D721Med (cell line): Measurements from ENCODE around the gene USP24.

Experiments used
- DNase-seq: peaks from one replicate; pipeline ENCODE4 v3.0.0; 2011; ENCODE audit warnings: low spot score; ENCODE audit not compliant: insufficient read length
- FAIRE-seq: peaks from 2 replicates; lab custom pipeline; 2011; peaks lifted over from hg19 to GRCh38; lab: Jason Lieb, UNC
- TF ChIP-seq, protein P1 (sequence below): IDR thresholded peaks from 2 replicates; pipeline ENCODE4 v1.5.1; 2012; ENCODE audit warnings: mild to moderate bottlenecking, control low read depth; ENCODE audit not compliant: insufficient read depth; ENCODE audit errors: missing control alignments

The USP24 gene

DNA sequence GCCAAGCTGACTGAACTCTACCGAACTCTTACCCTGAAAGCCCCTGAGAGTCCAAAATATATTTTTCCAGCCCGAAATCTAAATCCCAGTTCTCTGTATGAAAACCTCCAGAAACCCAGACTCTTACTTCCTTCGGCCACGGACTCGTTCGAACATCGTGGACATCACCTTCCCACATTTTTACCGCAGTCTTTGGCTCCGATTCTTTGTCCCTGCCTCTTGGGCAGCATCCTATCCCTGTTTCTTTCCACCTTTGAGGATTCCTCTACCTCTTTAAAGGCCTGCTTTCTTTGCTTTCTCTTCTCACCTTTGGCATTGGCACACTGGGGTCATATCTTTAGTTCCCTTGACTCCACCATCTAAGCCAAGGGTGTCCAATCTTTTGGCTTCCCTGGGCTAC is 932 bp upstream of the USP24 start:
- FAIRE-seq: no peak
- TF ChIP-seq, protein P1, sequence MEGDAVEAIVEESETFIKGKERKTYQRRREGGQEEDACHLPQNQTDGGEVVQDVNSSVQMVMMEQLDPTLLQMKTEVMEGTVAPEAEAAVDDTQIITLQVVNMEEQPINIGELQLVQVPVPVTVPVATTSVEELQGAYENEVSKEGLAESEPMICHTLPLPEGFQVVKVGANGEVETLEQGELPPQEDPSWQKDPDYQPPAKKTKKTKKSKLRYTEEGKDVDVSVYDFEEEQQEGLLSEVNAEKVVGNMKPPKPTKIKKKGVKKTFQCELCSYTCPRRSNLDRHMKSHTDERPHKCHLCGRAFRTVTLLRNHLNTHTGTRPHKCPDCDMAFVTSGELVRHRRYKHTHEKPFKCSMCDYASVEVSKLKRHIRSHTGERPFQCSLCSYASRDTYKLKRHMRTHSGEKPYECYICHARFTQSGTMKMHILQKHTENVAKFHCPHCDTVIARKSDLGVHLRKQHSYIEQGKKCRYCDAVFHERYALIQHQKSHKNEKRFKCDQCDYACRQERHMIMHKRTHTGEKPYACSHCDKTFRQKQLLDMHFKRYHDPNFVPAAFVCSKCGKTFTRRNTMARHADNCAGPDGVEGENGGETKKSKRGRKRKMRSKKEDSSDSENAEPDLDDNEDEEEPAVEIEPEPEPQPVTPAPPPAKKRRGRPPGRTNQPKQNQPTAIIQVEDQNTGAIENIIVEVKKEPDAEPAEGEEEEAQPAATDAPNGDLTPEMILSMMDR: no peak

GRCh38 chr1:55214934-55215193 is 300 bp downstream of the USP24 start:
- FAIRE-seq (no peak), DNase-seq (peak; percentile 39)
- TF ChIP-seq, protein P1: no peak

More for the DNA sequence above, 932 bp upstream of the USP24 start:
- no peak for DNase-seq

DNA sequence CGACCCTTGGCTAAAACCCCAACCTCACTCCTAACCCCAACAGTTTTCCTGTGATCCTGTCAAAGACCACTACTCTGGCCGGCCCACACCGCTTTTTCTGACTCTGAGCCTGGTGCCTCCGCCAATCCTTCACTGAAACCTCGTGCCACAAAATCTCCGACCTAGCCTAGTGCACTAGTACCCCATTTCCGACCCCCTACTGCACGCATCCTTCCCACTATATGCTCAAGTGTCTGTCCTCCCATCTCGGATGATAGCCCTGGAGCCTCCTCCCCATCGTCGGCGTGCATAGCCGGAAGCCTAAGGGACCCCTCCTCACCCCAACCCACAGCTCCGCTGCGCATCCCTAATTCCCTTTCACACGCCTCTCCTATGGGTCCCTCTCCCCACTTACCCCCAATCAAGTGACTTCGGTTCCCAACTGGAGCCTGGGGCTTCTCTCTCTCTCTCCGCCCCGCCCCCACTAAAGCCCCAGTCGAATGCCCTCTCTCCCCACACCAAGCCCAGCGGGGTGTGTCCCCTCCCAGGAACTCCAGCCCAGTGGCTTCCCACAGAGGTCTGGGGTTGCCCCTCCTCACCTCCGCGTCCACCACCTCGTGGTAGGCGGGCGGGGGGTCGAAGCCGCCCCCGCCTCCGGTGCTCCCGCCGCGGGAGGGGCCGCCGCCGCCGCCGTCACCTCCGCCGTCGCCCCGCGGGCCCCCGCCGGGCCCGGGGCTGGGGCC is 791 bp downstream of the USP24 start:
- FAIRE-seq: no peak
- TF ChIP-seq, protein P1: no peak
- DNase-seq: peak; percentile 20

DNA sequence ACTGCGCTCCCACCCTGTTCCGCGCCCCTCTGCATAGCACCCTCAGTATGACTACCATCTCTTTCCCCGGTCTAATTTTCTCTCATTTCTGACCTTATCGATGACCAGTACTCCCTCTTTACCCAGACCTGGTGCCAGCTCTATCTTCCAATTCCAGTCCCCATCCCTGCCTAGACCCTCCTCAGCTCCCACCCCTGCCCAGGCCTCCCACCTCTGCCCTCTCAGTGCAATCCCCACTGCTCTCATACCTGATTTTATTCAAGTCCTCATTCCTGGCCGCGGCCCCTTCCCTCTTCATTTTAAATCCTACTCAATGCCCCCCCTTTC is 1.3 kb downstream of the USP24 start:
- DNase-seq (no peak), FAIRE-seq (no peak)
- TF ChIP-seq, protein P1: no peak

DNA sequence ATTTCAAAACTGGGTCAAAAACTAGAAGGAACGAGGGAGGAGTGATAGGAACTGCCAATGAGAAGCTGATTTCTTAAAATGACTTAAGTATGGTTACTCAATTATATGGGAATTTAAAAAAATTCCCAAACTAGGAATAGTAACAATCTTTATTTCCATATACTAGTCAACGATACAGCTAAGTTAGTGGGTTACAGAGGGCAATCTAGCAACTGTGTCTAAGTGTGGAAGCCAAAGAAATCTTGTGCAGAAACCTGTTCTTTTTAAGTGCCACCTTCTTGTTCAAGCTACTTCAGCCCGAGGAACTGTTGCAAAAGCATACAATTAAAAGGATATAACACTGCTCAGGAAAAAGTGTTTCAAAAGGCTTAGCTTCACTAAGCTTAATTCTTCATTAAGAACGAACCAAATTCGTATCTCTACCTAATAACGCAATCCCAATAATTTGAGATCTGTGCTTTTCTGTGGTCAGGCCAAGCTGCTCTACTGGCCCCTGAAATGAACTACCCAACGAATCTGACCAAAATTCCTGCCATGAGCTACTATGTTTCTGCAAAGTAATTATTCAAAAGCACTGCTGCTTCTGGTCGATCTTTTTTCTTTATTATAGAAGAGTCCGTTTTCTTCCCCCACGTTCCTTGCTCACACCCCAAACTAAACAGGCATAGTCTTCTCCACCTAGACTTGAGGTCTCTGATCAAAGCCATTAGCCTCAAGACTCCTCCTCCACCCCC is 1.8 kb downstream of the USP24 start:
- no peak for DNase-seq
- no peak for FAIRE-seq
- TF ChIP-seq, protein P1: no peak

DNA sequence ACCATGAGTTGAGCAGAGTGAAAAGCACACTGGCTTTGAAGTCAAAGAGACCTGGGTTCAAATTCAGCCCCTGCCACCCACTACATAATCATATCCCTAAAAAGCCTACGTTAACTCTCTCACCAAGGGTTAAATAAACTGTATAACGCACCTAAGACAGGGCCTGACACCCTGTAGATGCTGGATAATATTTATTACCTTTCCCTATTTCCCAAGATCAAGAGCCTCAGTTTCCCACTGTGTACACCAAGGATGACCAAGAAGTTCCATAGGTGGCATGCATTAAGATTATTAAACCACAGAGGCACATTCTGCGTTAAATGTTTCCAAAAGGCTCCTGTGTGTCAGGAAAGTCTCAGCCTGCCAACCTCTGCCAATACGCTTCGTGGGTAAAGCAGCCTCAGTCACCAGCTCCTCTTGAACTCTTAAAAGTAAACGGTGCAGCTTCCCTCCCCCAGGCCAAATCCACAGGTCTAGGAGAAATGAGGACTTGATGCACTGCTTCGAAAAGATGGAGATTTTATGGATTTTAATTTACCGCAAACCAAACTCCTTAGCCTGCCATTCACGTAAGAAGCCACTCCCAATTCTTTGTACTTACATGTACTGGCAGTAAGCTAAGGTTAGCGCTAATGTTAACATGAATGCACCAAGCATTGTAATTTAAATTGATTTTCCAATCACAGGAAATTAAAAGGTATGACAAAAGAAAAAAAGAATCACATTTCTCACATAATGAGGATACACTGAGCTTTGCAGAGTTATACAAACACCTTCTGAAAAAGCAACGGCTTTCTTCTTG is 2.6 kb downstream of the USP24 start:
- DNase-seq (no peak), FAIRE-seq (no peak)
- TF ChIP-seq, protein P1: no peak
